ENCODE results near the gene TBCC.

TBCC gene

GRCh38 chr6:42726485-42727086 is 19.3 kb downstream of the TBCC start:
- peak overlapping the region; percentile 29 for H3K9ac ChIP-seq (ENCODE audit: low read length)

GRCh38 chr6:42726026-42726425 is 19.9 kb downstream of the TBCC start:
- H3K4me2 ChIP-seq (ENCODE audit: low read depth, low read length) = peak overlapping the region; percentile 90
- peaks cover 10% of the 10 kb centered on the region for H3K4me1 ChIP-seq (ENCODE audit: low read length)
- H2AFZ ChIP-seq (ENCODE audit: low read length) = peak overlapping the region; percentile 87
- no peaks in the 10 kb centered on the region for H4K20me1 ChIP-seq (ENCODE audit: insufficient read depth, low read length)
- no peaks in the 10 kb centered on the region for H3K36me3 ChIP-seq (replicated peaks; ENCODE audit: insufficient read depth, low read length)
- H3K9me2 ChIP-seq (replicated peaks; ENCODE audit: insufficient read depth, low read length) = no peaks in the 10 kb centered on the region
- peak overlapping the region; percentile 29 for H3K9ac ChIP-seq (ENCODE audit: low read length)
- peak overlapping the region; percentile 43; the same call in 1 of the 2 replicates for H3K27ac ChIP-seq (ENCODE audit: low read length)
- TF ChIP-seq EZH2 (optimal IDR thresholded peaks at IDR 0.05; ENCODE audit: low read depth, low read length) (no peak), EZH2phosphoT487 (IDR thresholded peaks at IDR 0.05; ENCODE audit: low read length) (no peak), CTCF (IDR thresholded peaks at IDR 0.05; ENCODE audit: low read length) (no peak)
- peak overlapping the region; percentile 55 for H3K4me3 ChIP-seq (ENCODE audit: low read length)
- no peaks in the 10 kb centered on the region for H3K79me2 ChIP-seq (ENCODE audit: low read length)
- 0 out of 2 replicates have a peak, but pooled peaks cover 3% of the 10 kb centered on the region for H3F3A ChIP-seq (ENCODE audit: insufficient read depth, low read length)
- DNase-seq = no peak
- H3K9me3 ChIP-seq (replicated peaks; ENCODE audit: insufficient read depth, low read length) = no peaks in the 10 kb centered on the region
- H3K27me3 ChIP-seq (replicated peaks; ENCODE audit: insufficient read depth, low read length) = no peaks in the 10 kb centered on the region

More at GRCh38 chr6:42726485-42727086, 19.3 kb downstream of the TBCC start:
- TF ChIP-seq EZH2 (optimal IDR thresholded peaks at IDR 0.05; ENCODE audit: low read depth, low read length) (no peak), CTCF (IDR thresholded peaks at IDR 0.05; ENCODE audit: low read length) (peak; percentile 90)
- 0 out of 2 replicates have a peak, but pooled peaks cover 3% of the 10 kb centered on the region for H3F3A ChIP-seq (ENCODE audit: insufficient read depth, low read length)
- peaks cover 10% of the 10 kb centered on the region for H3K4me1 ChIP-seq (ENCODE audit: low read length)
- peak overlapping the region; percentile 55 for H3K4me3 ChIP-seq (ENCODE audit: low read length)
- H4K20me1 ChIP-seq (ENCODE audit: insufficient read depth, low read length) = no peaks in the 10 kb centered on the region
- no peaks in the 10 kb centered on the region for H3K9me3 ChIP-seq (replicated peaks; ENCODE audit: insufficient read depth, low read length)
- H3K79me2 ChIP-seq (ENCODE audit: low read length) = no peaks in the 10 kb centered on the region
- peak overlapping the region; percentile 87 for H2AFZ ChIP-seq (ENCODE audit: low read length)
- H3K4me2 ChIP-seq (ENCODE audit: low read depth, low read length) = peak overlapping the region; percentile 90
- no peaks in the 10 kb centered on the region for H3K9me2 ChIP-seq (replicated peaks; ENCODE audit: insufficient read depth, low read length)
- DNase-seq = peak; percentile 85
- H3K27me3 ChIP-seq (replicated peaks; ENCODE audit: insufficient read depth, low read length) = no peaks in the 10 kb centered on the region
- no peaks in the 10 kb centered on the region for H3K36me3 ChIP-seq (replicated peaks; ENCODE audit: insufficient read depth, low read length)
- H3K27ac ChIP-seq (ENCODE audit: low read length) = peak overlapping the region; percentile 43; the same call in 1 of the 2 replicates

GRCh38 chr6:42724825-42725224 is 21.1 kb downstream of the TBCC start:
- H3K4me1 ChIP-seq (ENCODE audit: low read length) = peaks cover 10% of the 10 kb centered on the region
- H3K9ac ChIP-seq (ENCODE audit: low read length) = no peak overlapping the region
- no peak for DNase-seq
- TF ChIP-seq EZH2phosphoT487 (IDR thresholded peaks at IDR 0.05; ENCODE audit: low read length) = no peak
- no peak for TF ChIP-seq EZH2 (optimal IDR thresholded peaks at IDR 0.05; ENCODE audit: low read depth, low read length)
- no peak for TF ChIP-seq CTCF (IDR thresholded peaks at IDR 0.05; ENCODE audit: low read length)
- no peak overlapping the region for H3K27ac ChIP-seq (ENCODE audit: low read length)
- H3F3A ChIP-seq (ENCODE audit: insufficient read depth, low read length) = 0 out of 2 replicates have a peak, but pooled peaks cover 3% of the 10 kb centered on the region
- no peaks in the 10 kb centered on the region for H4K20me1 ChIP-seq (ENCODE audit: insufficient read depth, low read length)
- H3K9me2 ChIP-seq (replicated peaks; ENCODE audit: insufficient read depth, low read length) = no peaks in the 10 kb centered on the region
- no peaks in the 10 kb centered on the region for H3K79me2 ChIP-seq (ENCODE audit: low read length)
- no peaks in the 10 kb centered on the region for H3K27me3 ChIP-seq (replicated peaks; ENCODE audit: insufficient read depth, low read length)
- H2AFZ ChIP-seq (ENCODE audit: low read length) = no peak overlapping the region
- H3K4me2 ChIP-seq (ENCODE audit: low read depth, low read length) = no peak overlapping the region
- H3K4me3 ChIP-seq (ENCODE audit: low read length) = no peak overlapping the region
- H3K36me3 ChIP-seq (replicated peaks; ENCODE audit: insufficient read depth, low read length) = no peaks in the 10 kb centered on the region
- H3K9me3 ChIP-seq (replicated peaks; ENCODE audit: insufficient read depth, low read length) = no peaks in the 10 kb centered on the region

Data from MM.1S (cell line).